ENCODE data around the gene SIVA1.

The SIVA1 gene

DNA sequence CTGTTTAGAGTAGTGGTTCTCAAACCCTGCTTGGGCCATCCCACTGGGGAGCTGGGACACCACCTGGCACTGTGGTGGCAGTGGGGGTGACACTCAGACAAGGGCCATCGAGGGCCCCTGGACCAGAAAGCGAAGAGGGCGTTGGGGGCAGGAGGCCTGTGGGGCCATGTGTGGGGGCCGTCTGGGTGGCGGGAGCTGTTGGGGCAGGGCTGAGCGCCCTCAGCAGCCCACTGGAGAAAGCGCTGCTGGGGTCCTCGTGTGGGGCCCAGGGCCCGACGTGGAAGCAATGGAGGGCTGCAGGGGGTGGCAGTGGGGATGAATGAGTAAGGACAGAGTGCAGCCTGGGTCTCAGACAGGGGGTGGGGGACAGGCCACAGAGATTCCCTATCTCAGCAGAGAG, 34.8 kb upstream of the SIVA1 start:
- Histone ChIP-seq H3K36me3 (ENCODE audit: control insufficient read depth, insufficient read depth, low read length) (peaks cover 3% of the 10 kb centered on the region), H3K4me3 (replicated peaks; ENCODE audit: low read depth, low read length) (no peak overlapping the region), H3K27me3 (replicated peaks; ENCODE audit: control insufficient read depth, insufficient read depth, low read length) (no peaks in the 10 kb centered on the region)
- DNase-seq (ENCODE audit: extremely low read depth, insufficient read length): no peak
- TF ChIP-seq, protein P1, sequence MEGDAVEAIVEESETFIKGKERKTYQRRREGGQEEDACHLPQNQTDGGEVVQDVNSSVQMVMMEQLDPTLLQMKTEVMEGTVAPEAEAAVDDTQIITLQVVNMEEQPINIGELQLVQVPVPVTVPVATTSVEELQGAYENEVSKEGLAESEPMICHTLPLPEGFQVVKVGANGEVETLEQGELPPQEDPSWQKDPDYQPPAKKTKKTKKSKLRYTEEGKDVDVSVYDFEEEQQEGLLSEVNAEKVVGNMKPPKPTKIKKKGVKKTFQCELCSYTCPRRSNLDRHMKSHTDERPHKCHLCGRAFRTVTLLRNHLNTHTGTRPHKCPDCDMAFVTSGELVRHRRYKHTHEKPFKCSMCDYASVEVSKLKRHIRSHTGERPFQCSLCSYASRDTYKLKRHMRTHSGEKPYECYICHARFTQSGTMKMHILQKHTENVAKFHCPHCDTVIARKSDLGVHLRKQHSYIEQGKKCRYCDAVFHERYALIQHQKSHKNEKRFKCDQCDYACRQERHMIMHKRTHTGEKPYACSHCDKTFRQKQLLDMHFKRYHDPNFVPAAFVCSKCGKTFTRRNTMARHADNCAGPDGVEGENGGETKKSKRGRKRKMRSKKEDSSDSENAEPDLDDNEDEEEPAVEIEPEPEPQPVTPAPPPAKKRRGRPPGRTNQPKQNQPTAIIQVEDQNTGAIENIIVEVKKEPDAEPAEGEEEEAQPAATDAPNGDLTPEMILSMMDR (IDR thresholded peaks at IDR 0.05; ENCODE audit: insufficient read depth, low read length, poor library complexity, severe bottlenecking): no peak

DNA sequence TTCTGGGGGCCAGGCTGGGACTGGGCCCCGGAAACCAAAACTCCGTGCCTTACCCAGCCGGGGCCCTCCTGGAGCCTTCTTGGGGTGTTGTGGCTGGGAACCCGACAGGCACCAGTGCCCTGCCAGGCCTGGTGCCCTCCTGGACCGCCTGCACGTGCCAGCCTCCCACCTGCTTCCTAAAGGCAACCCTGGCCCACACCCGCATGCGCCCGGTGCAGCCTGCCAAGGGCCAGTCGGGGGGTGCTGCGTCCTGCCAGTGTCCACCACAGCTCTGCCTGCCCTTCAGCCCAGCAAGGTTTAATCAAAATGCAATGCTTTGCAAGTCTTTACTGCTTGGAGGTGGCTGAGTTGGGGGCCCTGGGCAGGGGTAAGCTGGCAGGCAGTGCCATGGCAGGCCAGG, 34.1 kb upstream of the SIVA1 start:
- TF ChIP-seq, protein P1 (IDR thresholded peaks at IDR 0.05; ENCODE audit: insufficient read depth, low read length, poor library complexity, severe bottlenecking): no peak
- no peak for DNase-seq (ENCODE audit: extremely low read depth, insufficient read length)
- H3K36me3 ChIP-seq (ENCODE audit: control insufficient read depth, insufficient read depth, low read length): 0 out of 2 replicates have a peak, but pooled peaks cover 1% of the 10 kb centered on the region
- H3K27me3 ChIP-seq (replicated peaks; ENCODE audit: control insufficient read depth, insufficient read depth, low read length): no peaks in the 10 kb centered on the region
- no peak overlapping the region for H3K4me3 ChIP-seq (replicated peaks; ENCODE audit: low read depth, low read length)

DNA sequence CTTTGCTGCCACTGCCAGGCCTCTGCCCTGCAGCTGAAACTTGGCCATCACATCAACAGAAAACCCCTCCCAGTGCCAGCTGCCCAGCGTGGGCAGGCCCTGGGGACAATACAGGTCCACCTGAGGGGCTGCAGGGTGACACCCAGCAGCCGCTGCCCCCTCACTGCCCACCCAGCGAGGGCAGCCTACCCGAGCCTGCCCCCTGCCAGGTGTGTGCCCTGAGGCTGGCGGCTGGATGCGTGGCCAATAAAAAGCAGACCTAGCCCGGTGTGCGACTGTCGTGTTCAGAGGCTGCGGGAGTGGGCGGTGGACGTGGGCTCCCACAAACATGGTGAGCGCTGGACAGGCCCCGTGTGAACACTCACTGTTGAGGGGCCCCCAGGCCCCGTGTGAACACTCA, 33.6 kb upstream of the SIVA1 start:
- TF ChIP-seq, protein P1 (IDR thresholded peaks at IDR 0.05; ENCODE audit: insufficient read depth, low read length, poor library complexity, severe bottlenecking): no peak
- DNase-seq (ENCODE audit: extremely low read depth, insufficient read length): no peak
- Histone ChIP-seq H3K27me3 (replicated peaks; ENCODE audit: control insufficient read depth, insufficient read depth, low read length) (no peaks in the 10 kb centered on the region), H3K4me3 (replicated peaks; ENCODE audit: low read depth, low read length) (no peak overlapping the region), H3K36me3 (ENCODE audit: control insufficient read depth, insufficient read depth, low read length) (0 out of 2 replicates have a peak, but pooled peaks cover 1% of the 10 kb centered on the region)

DNA sequence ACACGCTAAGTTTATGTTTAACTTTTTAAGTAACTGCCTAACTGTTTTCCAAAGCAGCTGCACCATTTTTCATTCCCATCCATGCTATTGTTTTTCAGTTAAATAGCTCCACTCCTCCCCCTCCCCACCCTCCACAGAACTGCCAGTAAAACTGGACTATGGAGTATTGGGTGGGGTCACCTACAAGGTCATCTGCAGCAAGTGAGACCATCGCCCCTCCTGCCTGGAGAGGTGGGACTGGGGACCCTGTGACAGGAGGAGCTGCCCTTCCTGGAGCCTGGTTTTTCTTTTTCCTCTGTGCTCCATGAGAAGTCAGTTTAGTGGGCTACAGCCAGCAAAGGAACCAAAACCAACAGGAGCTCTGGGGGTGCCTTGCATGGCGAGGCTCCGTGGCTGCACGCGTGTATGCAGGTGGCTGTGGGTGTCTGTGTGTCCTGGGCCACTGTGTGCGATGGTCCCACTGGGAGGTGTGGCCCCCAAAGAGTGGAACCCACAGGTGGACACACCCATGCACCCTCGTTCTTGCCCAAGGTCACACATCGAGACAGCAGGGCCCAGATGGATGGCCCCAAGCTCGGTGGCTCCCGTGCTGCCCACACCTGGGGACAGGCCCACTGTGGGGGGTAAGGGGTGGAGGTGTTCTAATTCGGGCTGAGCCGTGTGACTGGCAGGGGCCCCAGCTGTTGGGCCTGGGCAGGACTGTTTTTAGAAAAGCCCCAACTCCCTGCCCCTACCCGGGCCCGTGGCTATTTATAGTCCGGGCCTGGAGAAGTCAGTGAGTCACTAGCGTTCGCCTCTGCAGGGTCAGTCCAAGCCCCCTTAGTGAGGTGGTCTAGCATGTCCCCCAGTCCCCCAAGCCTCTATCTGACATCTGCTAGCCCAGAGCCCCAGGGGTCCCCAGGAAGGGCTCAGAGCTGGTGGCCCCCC, 31.2 kb upstream of the SIVA1 start:
- Histone ChIP-seq H3K36me3 (ENCODE audit: control insufficient read depth, insufficient read depth, low read length) (no peaks in the 10 kb centered on the region), H3K27me3 (replicated peaks; ENCODE audit: control insufficient read depth, insufficient read depth, low read length) (no peaks in the 10 kb centered on the region; the same call in 1 of the 2 replicates), H3K4me3 (replicated peaks; ENCODE audit: low read depth, low read length) (no peak overlapping the region)
- TF ChIP-seq, protein P1 (IDR thresholded peaks at IDR 0.05; ENCODE audit: insufficient read depth, low read length, poor library complexity, severe bottlenecking): no peak
- no peak for DNase-seq (ENCODE audit: extremely low read depth, insufficient read length)

DNA sequence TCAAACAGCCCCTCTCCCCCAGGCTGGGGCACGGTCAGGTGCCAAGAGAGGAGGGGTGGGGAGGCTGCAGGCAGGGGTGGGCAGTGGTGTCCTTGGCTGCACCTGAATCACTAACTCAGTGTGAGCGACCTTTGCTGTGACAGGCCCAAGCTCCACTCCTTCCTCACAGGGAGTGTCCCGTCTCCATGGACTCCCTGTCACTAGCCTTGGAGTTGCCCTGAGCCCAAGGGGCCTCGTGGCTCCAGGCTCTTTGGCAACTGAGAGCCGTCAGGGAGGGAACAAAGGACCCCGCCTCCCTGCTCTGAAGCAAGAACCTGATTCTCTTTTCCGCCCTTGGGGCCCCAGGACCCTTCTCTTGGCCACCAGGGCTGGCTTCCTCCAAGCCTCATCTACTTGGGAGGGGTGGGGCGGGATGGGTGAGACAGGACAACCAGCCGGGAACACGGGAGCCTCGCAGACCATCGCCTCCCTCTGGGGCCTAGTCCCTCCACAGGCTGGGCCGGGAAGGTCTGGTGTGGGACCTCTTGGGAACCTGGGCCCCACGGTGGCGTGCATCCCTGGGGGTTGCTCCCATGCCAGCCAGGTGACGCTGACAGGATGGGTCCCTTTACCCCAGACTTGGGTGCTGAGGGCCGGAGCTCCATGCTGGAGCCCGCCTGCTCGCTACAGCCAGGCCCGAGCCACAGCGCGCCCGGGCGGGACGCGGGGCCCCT, 29.9 kb upstream of the SIVA1 start:
- Histone ChIP-seq H3K4me3 (replicated peaks; ENCODE audit: low read depth, low read length) (no peak overlapping the region), H3K36me3 (ENCODE audit: control insufficient read depth, insufficient read depth, low read length) (no peaks in the 10 kb centered on the region), H3K27me3 (replicated peaks; ENCODE audit: control insufficient read depth, insufficient read depth, low read length) (no peaks in the 10 kb centered on the region; the same call in 1 of the 2 replicates)
- TF ChIP-seq, protein P1 (IDR thresholded peaks at IDR 0.05; ENCODE audit: insufficient read depth, low read length, poor library complexity, severe bottlenecking): no peak
- DNase-seq (ENCODE audit: extremely low read depth, insufficient read length): no peak
